Nephron progenitor cell (in vitro differentiated cells): Measurements from ENCODE around the gene ANKRD65.
A peak's percentile ranks its signal among the peaks of the same experiment; 100 is the strongest.

ENCODE experiments used
- DNase-seq: peaks from one replicate; pipeline ENCODE4 v3.0.0; 2021
- H3K27ac Mint-ChIP-seq: 2 replicates; pipeline ENCODE4 v1.8.0; 2021; ENCODE audit warnings: mild to moderate bottlenecking, moderate library complexity, mixed read lengths
- H3K27me3 Mint-ChIP-seq: 2 replicates; pipeline ENCODE4 v1.8.0; 2021; ENCODE audit warnings: mild to moderate bottlenecking, low read depth, mixed read lengths; ENCODE audit not compliant: poor library complexity
- H3K36me3 Mint-ChIP-seq: 2 replicates; pipeline ENCODE4 v1.8.0; 2021; ENCODE audit warnings: low read depth, mixed read lengths
- H3K4me1 Mint-ChIP-seq: 2 replicates; pipeline ENCODE4 v1.8.0; 2021; ENCODE audit warnings: mixed read lengths
- H3K4me3 Mint-ChIP-seq: 2 replicates; pipeline ENCODE4 v1.8.0; 2021; ENCODE audit warnings: mild to moderate bottlenecking, moderate library complexity, mixed read lengths
- H3K9me3 Mint-ChIP-seq: 2 replicates; pipeline ENCODE4 v1.8.0; 2021; ENCODE audit warnings: mild to moderate bottlenecking, moderate library complexity, mixed read lengths
- CTCF ChIP-seq: fragments of 200-600 bp; sonication (generic); IDR thresholded peaks from 2 replicates; pipeline ENCODE4 v1.5.0; 2021; ENCODE audit warnings: antibody characterized with exemption

The ANKRD65 gene

GRCh38 chr1:1381294-1381693 lies 39.8 kb downstream of the ANKRD65 start:
- peaks cover 6% of the 10 kb centered on the region for H3K27me3 Mint-ChIP-seq
- H3K9me3 Mint-ChIP-seq: no peaks in the 10 kb centered on the region
- no peak overlapping the region for H3K27ac Mint-ChIP-seq

GRCh38 chr1:1380860-1381259 lies 40.2 kb downstream of the ANKRD65 start:
- Mint-ChIP-seq H3K36me3 (peaks cover 18% of the 10 kb centered on the region), H3K9me3 (no peaks in the 10 kb centered on the region), H3K27ac (no peak overlapping the region), H3K4me3 (no peak overlapping the region), H3K27me3 (peaks cover 6% of the 10 kb centered on the region), H3K4me1 (no peaks in the 10 kb centered on the region)
- no peak for TF ChIP-seq CTCF
- no peak for DNase-seq

More at GRCh38 chr1:1381294-1381693, 39.8 kb downstream of the ANKRD65 start:
- H3K4me1 Mint-ChIP-seq: no peaks in the 10 kb centered on the region
- DNase-seq: no peak
- TF ChIP-seq CTCF: no peak
- no peak overlapping the region for H3K4me3 Mint-ChIP-seq
- H3K36me3 Mint-ChIP-seq: peaks cover 23% of the 10 kb centered on the region

- no peak for TF ChIP-seq CTCF
- no peak overlapping the region for H3K27ac Mint-ChIP-seq
- H3K9me3 Mint-ChIP-seq: no peaks in the 10 kb centered on the region
- H3K4me1 Mint-ChIP-seq: peaks cover 15% of the 10 kb centered on the region
- no peaks in the 10 kb centered on the region for H3K36me3 Mint-ChIP-seq
- H3K27me3 Mint-ChIP-seq: peaks cover under 1% of the 10 kb centered on the region
- DNase-seq: no peak
- no peak overlapping the region for H3K4me3 Mint-ChIP-seq
These were observed 43.4 kb downstream of the ANKRD65 start for GRCh38 chr1:1377540-1378205.

- H3K9me3 Mint-ChIP-seq: no peaks in the 10 kb centered on the region
- H3K4me3 Mint-ChIP-seq: peak overlapping the region; percentile 89
- TF ChIP-seq CTCF: no peak
- no peaks in the 10 kb centered on the region for H3K27me3 Mint-ChIP-seq
- no peaks in the 10 kb centered on the region for H3K36me3 Mint-ChIP-seq
- DNase-seq: no peak
- H3K4me1 Mint-ChIP-seq: peaks cover 20% of the 10 kb centered on the region
- peak overlapping the region; percentile 75 for H3K27ac Mint-ChIP-seq
These were observed 44.4 kb downstream of the ANKRD65 start for GRCh38 chr1:1376551-1377226.

GRCh38 chr1:1374929-1375662 lies 46.0 kb downstream of the ANKRD65 start, which contains the start of gene AURKAIP1:
Gene AURKAIP1, minus strand, starts transcription at chr1:1375207. Its CDS starts 451 bp downstream, at chr1:1374756.
- Mint-ChIP-seq H3K9me3 (no peaks in the 10 kb centered on the region), H3K27me3 (no peaks in the 10 kb centered on the region), H3K4me3 (peak within 1 kb of the TSS; percentile 89)

More at GRCh38 chr1:1374929-1375662, 46.0 kb downstream of the ANKRD65 start, which contains the start of gene AURKAIP1:
- DNase-seq: peak; percentile 97
- Mint-ChIP-seq H3K27ac (peak within 1 kb of the TSS; percentile 98), H3K4me1 (peaks cover 20% of the 10 kb centered on the region), H3K36me3 (no peaks in the 10 kb centered on the region)
- no peak for TF ChIP-seq CTCF
